GM21786 (cell line): ENCODE data around the gene NTM.

Experiments
- ATAC-seq: cut with Tn5 transposase; IDR thresholded peaks from one replicate; pipeline ENCODE4 v1.9.1; 2021; ENCODE audit not compliant: unreplicated experiment

Gene NTM

GRCh38 chr11:132123854-132124835 is 753.7 kb downstream of the NTM start:
- ATAC-seq, result peak; percentile 48

GRCh38 chr11:132125988-132126871 is 755.8 kb downstream of the NTM start:
- ATAC-seq, result no peak

GRCh38 chr11:132126973-132127899 is 756.8 kb downstream of the NTM start:
- ATAC-seq, result no peak

- no peak for ATAC-seq
Observed at GRCh38 chr11:132127900-132128288, 757.5 kb downstream of the NTM start.

- ATAC-seq, result no peak
Observed at GRCh38 chr11:132131047-132131446, 760.6 kb downstream of the NTM start.

GRCh38 chr11:132131961-132132360 is 761.5 kb downstream of the NTM start:
- no peak for ATAC-seq

- no peak for ATAC-seq
Observed at GRCh38 chr11:132134322-132134721, 763.9 kb downstream of the NTM start.

- no peak for ATAC-seq
Observed at GRCh38 chr11:132137289-132137980, 767.0 kb downstream of the NTM start.

GRCh38 chr11:132137981-132138313 is 767.5 kb downstream of the NTM start:
- ATAC-seq, result no peak

- ATAC-seq, result no peak
Observed at GRCh38 chr11:132139181-132139580, 768.8 kb downstream of the NTM start.

- ATAC-seq, result no peak
Observed at GRCh38 chr11:132140056-132140455, 769.6 kb downstream of the NTM start.

- no peak for ATAC-seq
Observed at GRCh38 chr11:132142121-132142520, 771.7 kb downstream of the NTM start.

- ATAC-seq, result no peak
Observed at GRCh38 chr11:132142554-132142953, 772.1 kb downstream of the NTM start.

GRCh38 chr11:132147464-132147863 is 777.0 kb downstream of the NTM start:
- no peak for ATAC-seq

GRCh38 chr11:132154781-132155180 is 784.4 kb downstream of the NTM start:
- no peak for ATAC-seq

GRCh38 chr11:132158091-132158490 is 787.7 kb downstream of the NTM start:
- no peak for ATAC-seq

GRCh38 chr11:132158696-132159095 is 788.3 kb downstream of the NTM start:
- ATAC-seq, result no peak

GRCh38 chr11:132161403-132162078 is 791.1 kb downstream of the NTM start:
- ATAC-seq, result no peak

GRCh38 chr11:132168344-132168981 is 798.0 kb downstream of the NTM start:
- ATAC-seq, result no peak
